BLaER1 treated with 17β-estradiol and CSF1 and Interleukin-3, amounts not matched to agents 10 nM and 100 nM (cell line): ENCODE results near the gene EPAS1.

ENCODE experiments used
- H3K27ac ChIP-seq, 11 experiments: shearing (Covaris generic); formaldehyde crosslinking; 2 replicates each; pipeline ENCODE4 v1.8.1; 2022
- H3K27me3 ChIP-seq, 11 experiments: shearing (Covaris generic); formaldehyde crosslinking; 2 replicates each; pipeline ENCODE4 v1.8.1; 2022
- H3K36me3 ChIP-seq, 11 experiments: shearing (Covaris generic); formaldehyde crosslinking; 2 replicates each; pipeline ENCODE4 v1.8.1; 2022
- H3K4me1 ChIP-seq, 10 experiments: shearing (Covaris generic); formaldehyde crosslinking; 2 replicates each; pipeline ENCODE4 v1.8.1; 2022
- H3K4me2 ChIP-seq, 11 experiments: shearing (Covaris generic); formaldehyde crosslinking; 2 replicates each; pipeline ENCODE4 v1.8.1; 2022
- H3K4me3 ChIP-seq, 10 experiments: shearing (Covaris generic); formaldehyde crosslinking; 2 replicates each; pipeline ENCODE4 v1.8.1; 2022
- H3K9ac ChIP-seq, 11 experiments: shearing (Covaris generic); formaldehyde crosslinking; 2 replicates each; pipeline ENCODE4 v1.8.1; 2022
- H3K9me3 ChIP-seq, 11 experiments: shearing (Covaris generic); formaldehyde crosslinking; replicated peaks in 1 of 11; 2 replicates each; pipeline ENCODE4 v1.8.1; 2022
- H4K20me1 ChIP-seq, 11 experiments: shearing (Covaris generic); formaldehyde crosslinking; 2 replicates each; pipeline ENCODE4 v1.8.1; 2022
- Cebpa-rat ChIP-seq, 11 experiments: shearing (Covaris generic); IDR thresholded peaks; 2 replicates each; pipeline ENCODE4 v1.8.1; 2022

EPAS1 gene

DNA sequence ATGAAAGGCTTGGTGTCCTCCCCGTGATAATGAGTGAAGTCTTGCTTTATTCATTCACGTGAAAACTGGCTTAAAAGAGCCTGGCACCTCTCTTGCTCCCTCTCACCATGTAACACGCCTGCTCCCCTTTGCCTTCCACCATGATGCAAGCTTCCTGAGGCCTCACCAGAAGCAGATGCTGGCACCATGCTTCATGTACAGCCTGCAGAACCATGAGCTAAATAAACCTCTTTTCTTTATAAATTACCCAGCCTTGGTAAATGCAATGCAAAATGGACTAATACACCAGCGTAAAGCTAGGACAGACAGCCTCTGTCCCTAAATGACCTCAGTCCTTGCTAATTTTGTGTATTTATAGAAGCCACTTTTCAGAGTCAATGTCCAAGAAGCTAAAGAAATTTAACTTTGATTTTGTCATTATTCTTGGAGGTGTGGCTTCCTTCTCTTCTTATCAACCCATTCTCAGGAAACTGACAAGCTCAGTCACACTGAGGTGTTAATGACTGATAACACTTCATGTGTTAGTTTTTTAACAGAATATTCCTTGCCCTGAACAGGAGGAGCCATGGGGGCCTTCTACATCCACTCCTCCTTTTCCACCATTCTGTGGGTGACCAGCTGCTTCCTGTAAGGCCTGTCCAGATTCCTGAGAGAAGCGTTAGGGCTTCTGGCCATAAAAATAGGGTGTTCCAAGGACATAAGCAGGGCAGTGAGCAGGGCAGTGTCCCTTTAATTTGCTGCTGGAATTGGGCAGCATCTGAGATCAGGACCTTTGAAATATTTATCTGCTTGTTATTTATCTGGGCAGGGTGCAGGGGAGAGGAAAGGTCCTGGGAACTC, 38.0 kb upstream of the EPAS1 start:
- peak overlapping the region in 1 of 11 experiments; percentile 11; a peak in 2 of 22 replicates for H3K4me2 ChIP-seq
- no peak for TF ChIP-seq Cebpa-rat (IDR thresholded peaks at IDR 0.05)

GRCh38 chr2:46259777-46260168, 37.4 kb upstream of the EPAS1 start:
- Histone ChIP-seq H3K4me3 (no peak overlapping the region), H4K20me1 (no peaks in the 10 kb centered on the region), H3K9me3 (no peaks in the 10 kb centered on the region), H3K4me2 (peak overlapping the region in 1 of 11 experiments; percentile 11; a peak in 1 of 22 replicates), H3K36me3 (no peaks in the 10 kb centered on the region), H3K27ac (no peak overlapping the region), H3K4me1 (peaks cover 0 to 18% (median 8%) of the 10 kb centered on the region in 10 experiments; a peak in 9 of 20 replicates), H3K27me3 (no peaks in the 10 kb centered on the region), H3K9ac (no peak overlapping the region)
- no peak for TF ChIP-seq Cebpa-rat (IDR thresholded peaks at IDR 0.05)

More for the DNA sequence above, 38.0 kb upstream of the EPAS1 start:
- no peaks in the 10 kb centered on the region for H3K9me3 ChIP-seq
- peaks cover 0 to 18% (median 8%) of the 10 kb centered on the region in 10 experiments; a peak in 9 of 20 replicates for H3K4me1 ChIP-seq
- H3K27me3 ChIP-seq: no peaks in the 10 kb centered on the region
- no peaks in the 10 kb centered on the region for H3K36me3 ChIP-seq
- H3K27ac ChIP-seq: no peak overlapping the region
- no peaks in the 10 kb centered on the region for H4K20me1 ChIP-seq
- no peak overlapping the region for H3K9ac ChIP-seq
- H3K4me3 ChIP-seq: no peak overlapping the region

DNA sequence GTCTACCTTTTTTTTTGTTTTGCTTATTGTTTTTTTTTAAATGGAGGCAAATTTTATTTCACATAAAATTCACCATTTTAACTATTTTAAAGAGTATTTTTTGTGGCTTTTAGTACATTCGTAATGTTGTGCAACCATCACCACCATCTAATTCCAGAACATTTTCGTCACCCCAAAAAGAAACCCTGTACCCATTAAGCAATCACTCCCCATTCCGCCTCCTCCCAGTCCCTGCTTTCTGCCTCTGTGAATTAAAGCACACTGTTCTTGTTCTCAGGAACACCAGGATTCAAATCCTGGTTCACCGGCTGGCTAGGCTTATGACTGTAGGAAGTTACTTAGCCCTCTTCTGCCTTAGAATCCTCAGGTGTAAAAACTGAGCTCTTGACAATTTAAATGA, 36.9 kb upstream of the EPAS1 start:
- TF ChIP-seq Cebpa-rat (IDR thresholded peaks at IDR 0.05): no peak
- H3K9me3 ChIP-seq: no peaks in the 10 kb centered on the region
- no peaks in the 10 kb centered on the region for H3K27me3 ChIP-seq
- H3K4me2 ChIP-seq: no peak overlapping the region
- no peak overlapping the region for H3K4me3 ChIP-seq
- no peak overlapping the region for H3K27ac ChIP-seq
- no peaks in the 10 kb centered on the region for H3K36me3 ChIP-seq
- no peak overlapping the region for H3K9ac ChIP-seq
- H4K20me1 ChIP-seq: no peaks in the 10 kb centered on the region
- peaks cover 0 to 18% (median 8%) of the 10 kb centered on the region in 10 experiments; a peak in 9 of 20 replicates for H3K4me1 ChIP-seq

- no peak overlapping the region for H3K4me3 ChIP-seq
- H3K9me3 ChIP-seq: no peaks in the 10 kb centered on the region
- H3K27ac ChIP-seq: no peak overlapping the region
- peaks cover 0 to 8% (median 1%) of the 10 kb centered on the region in 10 experiments; a peak in 4 of 20 replicates for H3K4me1 ChIP-seq
- no peak overlapping the region for H3K9ac ChIP-seq
- no peaks in the 10 kb centered on the region for H3K27me3 ChIP-seq
- no peaks in the 10 kb centered on the region for H3K36me3 ChIP-seq
- H3K4me2 ChIP-seq: no peak overlapping the region
- no peak for TF ChIP-seq Cebpa-rat (IDR thresholded peaks at IDR 0.05)
- no peaks in the 10 kb centered on the region for H4K20me1 ChIP-seq
Observed at GRCh38 chr2:46262248-46262938, 34.8 kb upstream of the EPAS1 start.

DNA sequence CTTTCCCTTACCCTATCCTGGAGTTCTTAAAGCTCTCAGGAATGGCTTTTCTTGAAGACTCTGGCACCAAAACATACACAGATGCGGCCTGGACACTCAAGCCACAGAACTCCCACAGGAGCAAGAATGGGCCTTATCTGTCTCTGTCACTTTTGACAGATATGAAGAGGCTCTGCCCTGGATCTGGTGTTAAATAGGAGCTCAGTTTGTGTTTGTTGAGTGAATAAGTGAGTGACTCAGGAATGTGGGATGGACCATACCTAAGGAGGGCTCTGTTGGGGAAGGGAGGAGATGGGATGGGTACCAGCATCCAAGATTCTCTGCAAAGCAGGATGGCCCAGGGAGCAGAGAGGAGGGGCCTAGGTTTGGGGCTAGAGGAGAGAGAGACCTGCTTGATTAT, 33.9 kb upstream of the EPAS1 start:
- no peak for TF ChIP-seq Cebpa-rat (IDR thresholded peaks at IDR 0.05)
- H3K4me1 ChIP-seq: peaks cover 3 to 8% (median 4%) of the 10 kb centered on the region in 10 experiments; a peak in 17 of 20 replicates
- no peak overlapping the region for H3K27ac ChIP-seq
- H3K4me3 ChIP-seq: no peak overlapping the region
- no peaks in the 10 kb centered on the region for H4K20me1 ChIP-seq
- no peak overlapping the region for H3K9ac ChIP-seq
- H3K27me3 ChIP-seq: no peaks in the 10 kb centered on the region
- no peak overlapping the region for H3K4me2 ChIP-seq
- H3K9me3 ChIP-seq: no peaks in the 10 kb centered on the region
- no peaks in the 10 kb centered on the region for H3K36me3 ChIP-seq

- Histone ChIP-seq H4K20me1 (no peaks in the 10 kb centered on the region), H3K4me1 (peaks cover 2 to 17% (median 10%) of the 10 kb centered on the region in 10 experiments; a peak in 19 of 20 replicates), H3K27me3 (no peaks in the 10 kb centered on the region), H3K27ac (no peak overlapping the region), H3K9ac (no peak overlapping the region), H3K4me3 (no peak overlapping the region), H3K9me3 (no peaks in the 10 kb centered on the region), H3K4me2 (no peak overlapping the region), H3K36me3 (no peaks in the 10 kb centered on the region)
- TF ChIP-seq Cebpa-rat (IDR thresholded peaks at IDR 0.05): no peak
Observed at GRCh38 chr2:46264447-46264846, 32.8 kb upstream of the EPAS1 start.

- H3K4me3 ChIP-seq: no peak overlapping the region
- H3K9ac ChIP-seq: no peak overlapping the region
- H3K9me3 ChIP-seq: no peaks in the 10 kb centered on the region
- no peak overlapping the region for H3K4me2 ChIP-seq
- no peak for TF ChIP-seq Cebpa-rat (IDR thresholded peaks at IDR 0.05)
- no peaks in the 10 kb centered on the region for H4K20me1 ChIP-seq
- no peak overlapping the region for H3K27ac ChIP-seq
- no peaks in the 10 kb centered on the region for H3K27me3 ChIP-seq
- no peaks in the 10 kb centered on the region for H3K36me3 ChIP-seq
- peaks cover 12 to 28% (median 22%) of the 10 kb centered on the region in 10 experiments for H3K4me1 ChIP-seq
Observed at GRCh38 chr2:46266134-46266533, 31.1 kb upstream of the EPAS1 start.

GRCh38 chr2:46267616-46268015, 29.6 kb upstream of the EPAS1 start:
- no peak overlapping the region; a peak in 1 of 22 replicates for H3K4me2 ChIP-seq
- no peak for TF ChIP-seq Cebpa-rat (IDR thresholded peaks at IDR 0.05)

DNA sequence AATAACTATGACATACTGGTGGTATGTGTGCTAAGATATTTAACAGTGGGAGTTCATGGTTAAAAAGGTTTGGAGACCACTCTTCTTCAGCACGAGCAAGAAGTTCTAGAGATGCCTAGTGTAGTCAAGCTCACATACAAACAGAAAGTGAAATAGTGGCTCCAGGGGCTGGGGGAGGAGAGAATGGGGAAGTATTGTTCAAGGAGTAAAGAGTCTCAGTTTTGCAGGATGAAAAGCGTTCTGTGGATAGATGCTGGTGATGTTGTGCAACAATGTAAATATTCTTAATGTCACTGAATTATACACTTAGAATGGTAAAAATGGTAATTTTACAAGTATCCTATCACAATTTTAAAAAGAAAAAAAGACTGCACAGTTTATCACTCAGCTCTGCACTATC, 29.0 kb upstream of the EPAS1 start:
- Histone ChIP-seq H3K4me1 (peaks cover 12 to 28% (median 24%) of the 10 kb centered on the region in 10 experiments), H3K9me3 (no peaks in the 10 kb centered on the region), H3K36me3 (no peaks in the 10 kb centered on the region), H3K9ac (no peak overlapping the region), H3K4me3 (no peak overlapping the region), H3K4me2 (peak overlapping the region in 9 of 11 experiments; percentile 13 to 65 (median 36); a peak in 9 of 22 replicates), H3K27me3 (no peaks in the 10 kb centered on the region), H3K27ac (no peak overlapping the region), H4K20me1 (no peaks in the 10 kb centered on the region)
- peak in 4 of 11 experiments; percentile 15 to 37 (median 32); a peak in 1 of 22 replicates for TF ChIP-seq Cebpa-rat (IDR thresholded peaks at IDR 0.05)

More at GRCh38 chr2:46267616-46268015, 29.6 kb upstream of the EPAS1 start:
- H3K4me1 ChIP-seq: peaks cover 12 to 28% (median 24%) of the 10 kb centered on the region in 10 experiments
- H3K9me3 ChIP-seq: no peaks in the 10 kb centered on the region
- H3K27me3 ChIP-seq: no peaks in the 10 kb centered on the region
- H3K4me3 ChIP-seq: no peak overlapping the region
- H3K27ac ChIP-seq: no peak overlapping the region
- no peaks in the 10 kb centered on the region for H4K20me1 ChIP-seq
- H3K9ac ChIP-seq: no peak overlapping the region
- no peaks in the 10 kb centered on the region for H3K36me3 ChIP-seq
